Frontal cortex (tissue), 4 donors: Measurements from ENCODE around the gene DHX38. TPM values are rescaled to one million over a fixed set of nuclear protein-coding genes. Genes with fewer than 3 reads are reported as not detected.
"Not testable (repeated sequence)": the region's sequence is repeated elsewhere in the genome, so short reads cannot be mapped to it uniquely, and the experiment has no call there.

Source experiments
- DNase-seq, 2 donors: peaks; one replicate each; pipeline ENCODE4 v3.0.0; 2012; ENCODE audit warnings: low spot score in 2 of 2
- FAIRE-seq: peaks from 2 replicates; lab custom pipeline; 2012; peaks lifted over from hg19 to GRCh38; lab: Jason Lieb, UNC
- total RNA-seq: library from RNA; depleted of rRNA; stranded (reverse); fragments of >200 nt; gene quantifications from one replicate; pipeline ENCODE4 v1.2.3, GENCODE V29; 2014
- donor health status: control.
- donor health status: control.
- donor health status: control.

DHX38 gene
- total RNA-seq = 57.1 TPM

GRCh38 chr16:72093448-72094265 lies at the start of gene DHX38, which contains the start of gene TXNL4B:
TSS of gene DHX38 (plus strand) at chr16:72093847. CDS start at chr16:72096158, 2,311 bp downstream.
TSS of gene TXNL4B (minus strand) at chr16:72093620. CDS start at chr16:72090749, 2,871 bp downstream.
- DNase-seq = peak; percentile 90 to 97
- peak; percentile 98 for FAIRE-seq

DNA sequence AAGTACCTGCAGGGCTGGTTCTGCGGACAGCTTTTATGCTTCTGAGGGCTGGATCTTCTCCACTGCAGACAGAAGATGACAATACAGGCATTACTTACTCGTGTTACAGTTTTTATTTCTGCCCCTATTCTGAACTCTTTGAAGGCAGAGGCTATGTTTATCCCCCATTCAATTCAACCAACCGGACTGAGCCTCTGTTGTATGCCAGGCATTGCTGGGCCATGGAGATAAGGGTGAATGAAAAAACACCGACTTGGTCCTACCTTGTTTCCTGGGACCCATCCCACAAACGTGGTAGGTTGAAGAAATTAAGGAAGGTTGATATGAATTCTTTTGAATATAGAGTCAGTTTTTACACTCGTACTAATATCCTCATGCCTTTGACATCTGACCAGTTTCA lies 49.4 kb upstream of the DHX38 start:
- no peak for DNase-seq

DNA sequence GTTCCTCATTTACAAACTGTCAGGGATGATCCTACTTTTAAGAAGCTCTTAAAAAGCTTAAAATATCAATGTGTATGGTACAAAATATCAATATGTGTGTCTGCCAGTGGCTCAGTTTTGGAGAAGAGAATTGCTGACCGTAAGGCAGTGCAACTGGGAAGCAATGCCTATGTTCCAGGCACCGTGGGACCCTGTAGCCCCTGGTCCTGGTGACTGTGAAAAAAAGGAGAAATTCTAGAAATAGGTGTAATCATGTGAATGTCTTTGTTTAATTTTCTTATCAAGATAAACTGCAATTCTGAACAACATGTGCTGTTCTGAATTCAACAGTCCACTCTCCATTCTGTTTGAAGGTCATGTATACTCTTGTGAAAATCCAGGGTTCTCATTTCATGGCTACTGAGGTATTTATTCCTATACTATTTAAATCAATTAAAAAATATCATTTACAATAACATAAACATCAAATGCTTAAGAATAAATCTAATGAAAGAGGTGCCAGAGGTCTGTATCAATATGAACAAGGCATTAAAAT lies 48.8 kb upstream of the DHX38 start:
- no peak for FAIRE-seq
- DNase-seq = no peak

More for the DNA sequence above, 49.4 kb upstream of the DHX38 start:
- no peak for FAIRE-seq

DNA sequence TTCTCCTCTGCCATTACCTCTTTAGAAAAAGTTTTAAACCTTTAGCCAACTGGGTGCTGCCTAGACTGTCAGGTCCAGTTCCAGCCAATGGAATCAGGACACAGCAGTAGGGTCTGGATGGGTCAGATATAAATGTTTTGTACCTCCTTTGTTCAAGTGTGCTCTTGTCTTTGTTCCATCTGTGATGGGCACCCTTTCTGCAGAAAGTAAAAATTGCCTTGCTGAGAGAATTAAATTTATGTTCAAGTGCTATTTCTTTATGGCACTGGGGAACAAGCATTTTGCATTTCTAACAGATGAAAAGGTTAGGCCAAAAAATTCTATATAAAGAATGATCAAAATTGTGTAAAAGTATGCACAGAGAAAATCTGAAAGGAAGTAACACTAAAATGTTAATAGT lies 44.5 kb upstream of the DHX38 start:
- FAIRE-seq (no peak), DNase-seq (no peak)

GRCh38 chr16:72050769-72051464 lies 42.7 kb upstream of the DHX38 start:
- FAIRE-seq (no peak), DNase-seq (no peak)

GRCh38 chr16:72051818-72052217 lies 41.8 kb upstream of the DHX38 start:
- no peak for DNase-seq
- FAIRE-seq = no peak

DNA sequence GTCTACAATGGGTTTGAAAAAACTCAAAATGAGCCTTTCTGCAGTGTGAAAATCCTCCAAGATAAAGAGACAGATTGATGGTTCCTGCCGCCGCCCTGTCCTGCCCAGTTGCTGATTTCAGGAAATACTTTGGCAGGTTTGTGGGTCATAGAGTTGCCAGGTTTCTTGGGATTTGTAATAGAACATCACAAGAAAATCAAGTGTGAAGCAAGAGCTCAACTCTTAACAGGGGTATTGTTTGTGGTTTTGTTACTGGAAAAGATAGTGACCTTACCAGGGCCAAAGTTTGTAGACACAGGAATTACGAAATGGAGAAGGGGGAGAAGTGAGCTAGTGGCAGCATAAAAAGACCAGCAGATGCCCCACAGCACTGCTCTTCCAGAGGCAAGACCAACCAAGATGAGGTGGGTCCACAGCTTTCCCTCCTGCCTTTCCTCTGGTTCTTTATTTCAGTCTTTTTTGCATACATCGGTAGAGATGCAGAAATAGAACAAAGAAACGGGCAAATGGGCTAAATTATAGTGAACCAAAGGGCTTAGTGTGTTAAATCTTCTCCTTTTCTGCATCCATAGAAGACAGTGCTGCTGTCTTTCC lies 39.3 kb upstream of the DHX38 start, which contains the start of gene HP:
Gene HP (plus strand): TSS at position 252 of the 594 bp plus-strand sequence. CDS start 148 bp downstream, at position 400.
- not testable (repeated sequence) for DNase-seq, FAIRE-seq

DNA sequence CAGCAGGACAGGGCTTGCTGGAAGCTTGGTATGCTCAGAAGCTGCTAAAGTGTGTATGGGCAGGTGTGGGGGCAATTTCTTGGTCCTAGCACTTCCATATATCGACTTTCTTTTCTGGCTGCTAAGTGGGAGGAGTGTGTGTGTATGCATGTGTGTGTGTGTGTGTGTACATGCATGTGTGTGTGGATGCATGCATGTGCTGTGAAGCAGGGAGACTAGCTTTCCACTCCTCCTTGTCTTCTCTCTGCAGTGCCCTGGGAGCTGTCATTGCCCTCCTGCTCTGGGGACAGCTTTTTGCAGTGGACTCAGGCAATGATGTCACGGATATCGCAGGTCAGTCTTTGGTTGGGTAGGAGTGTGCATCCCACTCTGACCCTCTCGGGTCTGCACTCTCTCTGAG lies 37.7 kb upstream of the DHX38 start:
- no peak for FAIRE-seq
- no peak for DNase-seq

- not testable (repeated sequence) for FAIRE-seq, DNase-seq
Observed at GRCh38 chr16:72057313-72057712, 36.3 kb upstream of the DHX38 start.

GRCh38 chr16:72059060-72059459 lies 34.6 kb upstream of the DHX38 start:
- FAIRE-seq = not testable (repeated sequence)

GRCh38 chr16:72060405-72060804 lies 33.2 kb upstream of the DHX38 start:
- DNase-seq = no peak
- FAIRE-seq = no peak

More at GRCh38 chr16:72059060-72059459, 34.6 kb upstream of the DHX38 start:
- not testable (repeated sequence) for DNase-seq

DNA sequence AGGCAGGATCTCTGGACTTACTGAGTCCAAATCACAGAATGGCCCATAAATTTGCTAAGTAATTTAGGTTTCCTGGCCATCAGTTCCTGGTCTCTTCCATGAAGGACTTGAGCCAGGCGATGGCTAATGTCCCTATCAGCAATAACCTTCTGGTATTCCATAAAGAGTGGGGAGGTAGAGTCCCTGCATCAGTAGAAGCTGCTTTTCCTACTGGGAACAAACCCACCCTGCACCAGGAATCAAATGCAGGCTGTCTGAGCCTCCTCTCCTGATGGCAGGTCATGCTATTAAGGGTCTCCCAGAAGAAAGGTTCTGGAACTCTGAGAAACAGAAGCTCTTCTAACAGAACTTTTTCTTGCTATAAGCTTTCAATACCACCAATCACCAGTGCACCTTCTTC lies 32.1 kb upstream of the DHX38 start:
- DNase-seq = no peak
- FAIRE-seq = no peak

DNA sequence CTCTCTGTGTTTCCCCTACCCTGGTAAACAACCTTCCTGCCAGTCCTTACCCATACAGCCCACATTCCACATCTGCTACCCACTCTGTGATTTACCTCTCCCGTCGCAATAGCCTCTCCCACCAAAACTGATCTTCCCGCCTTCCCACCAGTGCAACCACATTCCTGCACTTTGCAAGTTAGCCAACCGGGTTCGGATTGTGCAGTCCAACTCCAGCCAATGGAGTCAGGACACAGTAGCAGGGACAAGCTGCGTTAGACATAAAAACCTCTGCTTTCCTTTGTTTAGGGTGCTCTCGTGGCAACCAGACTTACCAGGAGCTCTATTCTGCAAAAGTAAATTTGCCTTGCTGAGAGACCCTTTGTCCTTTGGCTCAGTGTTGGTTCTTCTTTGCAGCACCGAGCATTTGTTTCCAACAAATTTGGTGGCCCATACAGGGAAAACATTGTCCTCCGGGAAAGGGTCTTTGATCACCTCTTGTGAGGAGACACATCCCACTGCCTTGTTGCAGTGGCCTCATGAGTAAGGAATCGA lies 29.2 kb upstream of the DHX38 start:
- FAIRE-seq (no peak), DNase-seq (no peak)

GRCh38 chr16:72066747-72067146 lies 26.9 kb upstream of the DHX38 start:
- DNase-seq = peak; percentile 35 to 46
- peak; percentile 93 for FAIRE-seq

DNA sequence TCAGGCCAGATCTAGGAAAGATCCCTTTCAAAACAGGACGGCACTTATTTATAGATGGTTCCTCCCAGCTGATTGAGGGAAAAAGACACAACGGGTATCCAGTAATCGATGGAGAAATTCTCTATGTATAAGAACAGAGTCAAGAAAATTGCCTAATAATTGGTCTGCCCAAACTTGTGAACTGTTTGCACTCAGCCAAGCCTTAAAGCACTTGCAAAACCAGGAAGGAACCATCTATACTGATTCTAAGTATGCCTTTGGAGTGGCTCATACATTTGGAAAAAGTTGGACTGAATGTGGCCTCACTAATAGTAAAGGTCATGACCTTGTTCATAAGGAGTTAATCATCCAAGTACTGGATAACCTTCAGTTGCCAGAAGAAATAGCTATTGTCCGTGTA lies 24.7 kb upstream of the DHX38 start:
- FAIRE-seq (no peak), DNase-seq (no peak)

DNA sequence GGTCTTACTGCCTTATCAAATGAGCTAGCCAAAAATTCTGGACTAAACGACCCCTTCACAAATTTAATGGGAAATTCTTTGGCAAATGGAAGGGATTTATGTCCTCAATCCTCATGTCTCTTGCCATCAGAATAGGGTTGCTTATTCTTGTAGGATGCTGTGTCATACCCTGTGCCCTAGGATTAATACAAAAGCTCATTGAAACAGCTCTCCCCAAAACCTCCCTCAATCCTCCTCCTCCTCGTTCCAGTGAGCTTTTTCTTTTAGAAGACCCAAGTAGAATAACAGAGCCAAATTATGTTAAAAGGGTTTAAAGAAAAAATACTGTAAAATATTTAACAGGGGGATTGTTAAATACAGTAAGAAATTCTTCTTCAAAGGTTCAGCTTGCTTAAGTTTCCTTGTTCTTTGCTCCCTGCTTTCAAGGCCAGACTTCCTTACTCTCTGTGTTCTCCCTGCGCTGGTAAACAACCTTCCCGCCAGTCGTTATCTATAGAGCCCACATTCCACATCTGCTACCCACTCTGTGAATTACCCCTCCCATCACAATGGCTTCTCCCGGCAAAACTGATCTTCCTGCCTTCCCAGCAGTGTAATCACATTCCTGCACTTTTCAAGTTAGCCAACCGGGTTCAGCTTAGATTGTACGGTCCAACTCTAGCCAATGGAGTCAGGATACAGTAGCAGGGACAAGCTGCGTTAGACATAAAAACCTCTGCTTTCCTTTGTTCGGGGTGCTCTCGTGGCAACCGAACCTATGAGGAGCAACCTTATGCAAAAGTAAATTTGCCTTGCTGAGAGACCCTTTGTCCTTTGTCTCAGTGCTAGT lies 20.9 kb upstream of the DHX38 start:
- DNase-seq = no peak
- FAIRE-seq = no peak

- DNase-seq (peak in 1 of 2 donors; percentile 18), FAIRE-seq (no peak)
Observed at GRCh38 chr16:72073560-72074230, 20.0 kb upstream of the DHX38 start.

GRCh38 chr16:72075067-72075466 lies 18.6 kb upstream of the DHX38 start:
- DNase-seq, FAIRE-seq: not testable (repeated sequence)
